Measurements from ENCODE around the gene FLT4. TPM values are rescaled to one million over a fixed set of nuclear protein-coding genes. Genes with fewer than 3 reads are reported as not detected.
A peak's percentile ranks its signal among the peaks of the same experiment; 100 is the strongest.

Gene FLT4
- polyA plus RNA-seq, 1 donor (not counting 4 experiments of a cell fraction or from before 2014, with no cell fraction given): not detected

- no peaks in the 10 kb centered on the region for H3K9me3 ChIP-seq (ENCODE audit: control insufficient read depth, low read depth, low read length)
- TF ChIP-seq EZH2 (IDR thresholded peaks at IDR 0.05; ENCODE audit: low read length) (no peak), CTCF (optimal IDR thresholded peaks at IDR 0.05 in 1 of 3, IDR thresholded peaks at IDR 0.05 in 1 of 3, conservative IDR thresholded peaks at IDR 0.05 in 1 of 3; ENCODE audit: extremely low read depth in 1 of 3, insufficient read depth in 2 of 3, low read length in 3 of 3) (no peak)
- no peak overlapping the region for H3K4me3 ChIP-seq (ENCODE audit: control insufficient read depth in 2 of 3, extremely low read depth in 1 of 3, insufficient read depth in 2 of 3, low read depth in 1 of 3, low read length in 3 of 3)
- FAIRE-seq (no peak), DNase-seq (ENCODE audit: low read depth, low spot score) (no peak)
- H3K9me1 ChIP-seq (ENCODE audit: control insufficient read depth, extremely low read depth, insufficient read depth, low read length): no peaks in the 10 kb centered on the region
- H3K27ac ChIP-seq (ENCODE audit: control insufficient read depth, insufficient read depth, low read length): no peak overlapping the region
- no peaks in the 10 kb centered on the region for H3K27me3 ChIP-seq (ENCODE audit: control insufficient read depth, extremely low read depth, insufficient read depth, low read length)
- H2AFZ ChIP-seq (ENCODE audit: control insufficient read depth, low read length): no peak overlapping the region
- H3K9ac ChIP-seq (ENCODE audit: control insufficient read depth, extremely low read depth, insufficient read depth, low read length): no peak overlapping the region
- no peaks in the 10 kb centered on the region for H3K4me1 ChIP-seq (ENCODE audit: control insufficient read depth, extremely low read depth, insufficient read depth, low read length)
- H3K4me2 ChIP-seq (ENCODE audit: control insufficient read depth, extremely low read depth, insufficient read depth, low read depth, low read length): no peak overlapping the region
- peaks cover 2% of the 10 kb centered on the region for H4K20me1 ChIP-seq (ENCODE audit: control insufficient read depth, extremely low read depth, insufficient read depth, low read length)
- no peaks in the 10 kb centered on the region for H3K79me2 ChIP-seq (ENCODE audit: control insufficient read depth, insufficient read depth, low read length)
- dilution Hi-C loops (cut with MboI; ENCODE audit: extremely low pct_ligation_motif_present, low sequenced_read_pairs): no loop called here
- H3K36me3 ChIP-seq (ENCODE audit: control insufficient read depth in 2 of 2, extremely low read depth in 1 of 2, insufficient read depth in 2 of 2, low read length in 2 of 2): no peaks in the 10 kb centered on the region
Measured at GRCh38 chr5:180606215-180606785, 43.1 kb downstream of the FLT4 start.

GRCh38 chr5:180605554-180606214 is 43.7 kb downstream of the FLT4 start:
- no peak overlapping the region for H3K4me3 ChIP-seq (ENCODE audit: control insufficient read depth in 2 of 3, extremely low read depth in 1 of 3, insufficient read depth in 2 of 3, low read depth in 1 of 3, low read length in 3 of 3)
- no peaks in the 10 kb centered on the region for H3K27me3 ChIP-seq (ENCODE audit: control insufficient read depth, extremely low read depth, insufficient read depth, low read length)
- DNase-seq (ENCODE audit: low read depth, low spot score): peak; percentile 25
- H2AFZ ChIP-seq (ENCODE audit: control insufficient read depth, low read length): no peak overlapping the region
- peak; percentile 82 to 88 (median 86) for TF ChIP-seq CTCF (optimal IDR thresholded peaks at IDR 0.05 in 1 of 3, IDR thresholded peaks at IDR 0.05 in 1 of 3, conservative IDR thresholded peaks at IDR 0.05 in 1 of 3; ENCODE audit: extremely low read depth in 1 of 3, insufficient read depth in 2 of 3, low read length in 3 of 3)
- TF ChIP-seq EZH2 (IDR thresholded peaks at IDR 0.05; ENCODE audit: low read length): no peak
- H3K9me3 ChIP-seq (ENCODE audit: control insufficient read depth, low read depth, low read length): no peaks in the 10 kb centered on the region
- H3K36me3 ChIP-seq (ENCODE audit: control insufficient read depth in 2 of 2, extremely low read depth in 1 of 2, insufficient read depth in 2 of 2, low read length in 2 of 2): no peaks in the 10 kb centered on the region
- dilution Hi-C loops (cut with MboI; ENCODE audit: extremely low pct_ligation_motif_present, low sequenced_read_pairs): no loop called here
- peaks cover 2% of the 10 kb centered on the region for H4K20me1 ChIP-seq (ENCODE audit: control insufficient read depth, extremely low read depth, insufficient read depth, low read length)
- H3K9ac ChIP-seq (ENCODE audit: control insufficient read depth, extremely low read depth, insufficient read depth, low read length): no peak overlapping the region
- H3K4me1 ChIP-seq (ENCODE audit: control insufficient read depth, extremely low read depth, insufficient read depth, low read length): no peaks in the 10 kb centered on the region
- H3K27ac ChIP-seq (ENCODE audit: control insufficient read depth, insufficient read depth, low read length): no peak overlapping the region
- H3K4me2 ChIP-seq (ENCODE audit: control insufficient read depth, extremely low read depth, insufficient read depth, low read depth, low read length): no peak overlapping the region
- peak; percentile 48 for FAIRE-seq
- no peaks in the 10 kb centered on the region for H3K9me1 ChIP-seq (ENCODE audit: control insufficient read depth, extremely low read depth, insufficient read depth, low read length)
- no peaks in the 10 kb centered on the region for H3K79me2 ChIP-seq (ENCODE audit: control insufficient read depth, insufficient read depth, low read length)
